ENCODE measurements around the gene CYB5D1.

The CYB5D1 gene

DNA sequence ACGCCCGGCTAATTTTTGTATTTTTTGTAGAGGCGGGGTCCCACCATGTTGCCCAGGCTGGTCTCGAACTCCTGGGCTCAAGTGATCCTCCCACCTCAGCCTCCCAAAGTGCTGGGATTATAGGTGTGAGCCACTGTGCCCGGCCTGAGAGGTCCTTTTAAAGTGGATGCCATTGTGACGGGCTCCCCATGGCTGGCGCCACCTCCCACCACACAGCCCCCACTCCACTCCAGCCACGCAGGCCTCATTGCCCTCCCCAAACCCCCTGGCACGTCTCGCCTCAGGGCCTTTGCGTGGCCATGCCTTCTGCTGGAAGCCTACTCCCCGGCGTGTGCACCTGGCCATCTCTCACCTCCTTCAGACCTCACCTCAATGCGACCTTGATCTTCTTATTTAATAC lies 35.7 kb upstream of the CYB5D1 start:
- no peaks in the 10 kb centered on the region for H3K4me1 ChIP-seq (ENCODE audit: insufficient read depth, low read length)
- peaks cover 40% of the 10 kb centered on the region for H3K27me3 ChIP-seq (ENCODE audit: insufficient read depth, low read length)
- no peaks in the 10 kb centered on the region for H3K36me3 ChIP-seq (ENCODE audit: insufficient read depth, low read depth, low read length)
- no peak overlapping the region for H3K27ac ChIP-seq (ENCODE audit: low read length)
- H3K9me3 ChIP-seq (ENCODE audit: insufficient read depth, low read depth, low read length), result no peaks in the 10 kb centered on the region
- H3K9ac ChIP-seq (ENCODE audit: low read depth, low read length), result no peak overlapping the region
- H3K4me3 ChIP-seq (ENCODE audit: low read length), result no peak overlapping the region

DNA sequence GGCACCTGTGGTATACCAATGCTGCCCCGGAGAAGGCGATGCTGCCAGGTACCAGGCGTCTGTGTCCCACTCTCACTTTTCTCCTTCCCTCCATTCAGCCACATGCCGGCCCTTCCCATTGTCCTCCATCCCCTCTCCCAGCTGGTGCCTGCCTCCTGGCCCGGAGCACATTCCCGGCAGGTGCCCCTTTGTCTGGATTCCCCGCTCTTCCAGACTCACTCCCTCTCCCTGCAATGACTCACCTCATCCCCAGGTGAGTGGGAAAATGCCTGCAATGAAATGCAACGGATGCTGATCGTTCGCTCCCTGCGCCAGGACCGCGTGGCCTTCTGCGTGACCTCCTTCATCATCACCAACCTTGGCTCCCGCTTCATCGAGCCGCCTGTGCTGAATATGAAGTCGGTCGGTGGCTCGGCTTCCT lies 34.2 kb upstream of the CYB5D1 start:
- Histone ChIP-seq H3K9me3 (ENCODE audit: insufficient read depth, low read depth, low read length) (no peaks in the 10 kb centered on the region), H3K27ac (ENCODE audit: low read length) (no peak overlapping the region), H3K36me3 (ENCODE audit: insufficient read depth, low read depth, low read length) (no peaks in the 10 kb centered on the region), H3K9ac (ENCODE audit: low read depth, low read length) (no peak overlapping the region), H3K4me3 (ENCODE audit: low read length) (no peak overlapping the region), H3K27me3 (ENCODE audit: insufficient read depth, low read length) (peaks cover 47% of the 10 kb centered on the region), H3K4me1 (ENCODE audit: insufficient read depth, low read length) (no peaks in the 10 kb centered on the region)

GRCh38 chr17:7824021-7824924 lies 33.5 kb upstream of the CYB5D1 start:
- H3K27me3 ChIP-seq (ENCODE audit: insufficient read depth, low read length), result peaks cover 48% of the 10 kb centered on the region
- H3K27ac ChIP-seq (ENCODE audit: low read length), result no peak overlapping the region
- H3K4me3 ChIP-seq (ENCODE audit: low read length), result no peak overlapping the region
- H3K9me3 ChIP-seq (ENCODE audit: insufficient read depth, low read depth, low read length), result no peaks in the 10 kb centered on the region
- no peaks in the 10 kb centered on the region for H3K36me3 ChIP-seq (ENCODE audit: insufficient read depth, low read depth, low read length)
- no peak overlapping the region for H3K9ac ChIP-seq (ENCODE audit: low read depth, low read length)
- H3K4me1 ChIP-seq (ENCODE audit: insufficient read depth, low read length), result no peaks in the 10 kb centered on the region

DNA sequence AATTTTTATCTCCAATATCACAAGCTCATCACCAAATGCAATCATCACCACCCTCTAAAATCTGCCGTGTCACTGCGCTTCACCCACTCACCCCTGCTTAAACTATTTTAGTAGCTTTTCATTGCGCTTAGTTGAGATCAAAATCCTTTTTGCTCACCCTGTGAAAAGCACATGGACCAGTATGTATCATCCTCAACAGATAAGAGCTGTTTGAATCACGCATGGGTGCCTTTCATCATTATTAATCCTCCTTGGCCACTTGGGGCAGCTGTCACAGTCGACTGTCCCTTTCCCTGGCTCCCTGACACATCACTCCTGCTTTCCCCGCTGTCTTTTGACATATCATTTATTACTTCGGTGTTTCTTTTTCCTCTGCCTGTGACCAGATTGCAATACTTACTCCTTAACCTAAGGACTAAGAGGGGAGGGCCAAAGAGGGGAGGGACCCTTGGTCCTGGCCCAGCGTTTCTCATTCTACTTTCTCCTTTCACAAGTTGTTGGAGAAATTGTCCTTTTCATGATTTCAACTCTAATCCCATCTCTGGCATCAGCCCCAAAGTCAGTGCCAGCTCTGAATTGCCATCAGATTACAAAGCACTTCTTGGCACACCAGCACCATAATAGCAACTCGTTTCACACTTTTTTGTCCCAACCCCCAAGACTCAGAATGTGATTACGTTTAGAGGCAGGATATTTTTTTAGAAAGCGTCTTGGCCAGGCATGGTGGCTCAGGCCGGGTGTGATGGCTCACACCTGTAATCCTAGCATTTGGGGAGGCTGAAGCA lies 32.4 kb upstream of the CYB5D1 start:
- no peaks in the 10 kb centered on the region for H3K4me1 ChIP-seq (ENCODE audit: insufficient read depth, low read length)
- H3K36me3 ChIP-seq (ENCODE audit: insufficient read depth, low read depth, low read length), result no peaks in the 10 kb centered on the region
- peaks cover 53% of the 10 kb centered on the region for H3K27me3 ChIP-seq (ENCODE audit: insufficient read depth, low read length)
- no peak overlapping the region for H3K4me3 ChIP-seq (ENCODE audit: low read length)
- no peaks in the 10 kb centered on the region for H3K9me3 ChIP-seq (ENCODE audit: insufficient read depth, low read depth, low read length)
- H3K9ac ChIP-seq (ENCODE audit: low read depth, low read length), result no peak overlapping the region
- no peak overlapping the region for H3K27ac ChIP-seq (ENCODE audit: low read length)

DNA sequence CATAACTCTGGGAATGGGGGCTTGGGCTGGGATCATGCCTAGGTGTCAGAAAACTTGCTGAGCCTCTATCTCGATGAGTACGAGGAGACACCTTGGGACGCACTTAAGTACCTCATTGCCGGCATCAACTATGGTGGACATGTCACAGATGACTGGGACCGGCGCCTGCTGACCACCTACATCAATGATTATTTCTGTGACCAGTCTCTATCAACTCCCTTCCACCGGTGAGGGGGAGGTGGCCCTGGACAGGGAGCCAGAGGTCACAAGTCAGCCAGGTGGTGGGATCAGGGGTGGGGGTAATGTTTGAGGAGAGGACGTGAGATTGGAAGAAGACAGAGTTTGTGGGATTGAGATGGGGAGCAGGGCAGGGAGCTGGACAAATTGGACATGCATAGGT lies 27.2 kb upstream of the CYB5D1 start:
- Histone ChIP-seq H3K27ac (ENCODE audit: low read length) (no peak overlapping the region), H3K36me3 (ENCODE audit: insufficient read depth, low read depth, low read length) (no peaks in the 10 kb centered on the region), H3K9me3 (ENCODE audit: insufficient read depth, low read depth, low read length) (no peaks in the 10 kb centered on the region), H3K4me3 (ENCODE audit: low read length) (no peak overlapping the region), H3K4me1 (ENCODE audit: insufficient read depth, low read length) (no peaks in the 10 kb centered on the region), H3K9ac (ENCODE audit: low read depth, low read length) (no peak overlapping the region), H3K27me3 (ENCODE audit: insufficient read depth, low read length) (peaks cover 67% of the 10 kb centered on the region)

DNA sequence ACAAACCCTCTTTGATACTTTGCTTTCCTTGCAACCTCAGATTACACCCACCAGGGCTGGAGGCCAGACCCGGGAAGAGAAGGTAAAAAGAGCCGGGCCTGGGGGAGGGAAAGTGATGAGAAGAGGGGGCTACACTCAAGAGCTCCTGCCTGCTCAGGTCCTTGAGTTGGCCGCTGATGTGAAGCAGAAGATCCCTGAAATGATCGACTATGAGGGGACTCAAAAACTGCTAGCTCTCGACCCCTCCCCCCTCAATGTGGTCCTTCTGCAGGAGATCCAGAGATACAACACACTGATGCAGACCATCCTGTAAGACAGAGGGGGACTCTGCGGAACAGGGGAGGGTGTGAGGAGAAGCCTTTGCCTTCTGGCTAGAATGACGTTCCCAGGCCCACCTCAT lies 26.6 kb upstream of the CYB5D1 start:
- Histone ChIP-seq H3K27me3 (ENCODE audit: insufficient read depth, low read length) (peaks cover 61% of the 10 kb centered on the region), H3K9me3 (ENCODE audit: insufficient read depth, low read depth, low read length) (no peaks in the 10 kb centered on the region), H3K36me3 (ENCODE audit: insufficient read depth, low read depth, low read length) (no peaks in the 10 kb centered on the region), H3K4me3 (ENCODE audit: low read length) (no peak overlapping the region), H3K27ac (ENCODE audit: low read length) (no peak overlapping the region), H3K9ac (ENCODE audit: low read depth, low read length) (no peak overlapping the region), H3K4me1 (ENCODE audit: insufficient read depth, low read length) (no peaks in the 10 kb centered on the region)

DNA sequence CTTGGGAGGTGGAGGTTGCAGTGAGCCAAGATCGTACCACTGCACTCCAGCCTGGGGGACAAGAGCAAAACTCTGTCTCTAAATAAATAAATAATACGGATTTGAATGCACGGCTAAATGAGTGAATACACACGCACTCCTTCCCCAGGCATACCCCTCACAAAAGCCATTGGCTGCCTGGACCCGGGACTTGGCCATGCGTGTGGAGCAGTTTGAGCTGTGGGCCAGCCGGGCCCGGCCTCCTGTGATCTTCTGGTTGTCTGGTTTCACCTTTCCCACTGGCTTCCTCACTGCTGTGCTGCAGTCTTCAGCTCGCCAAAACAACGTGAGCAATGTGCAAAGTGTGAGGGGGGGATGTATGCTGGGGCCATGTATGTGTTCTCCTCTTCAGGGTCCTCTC lies 25.4 kb upstream of the CYB5D1 start:
- H3K4me1 ChIP-seq (ENCODE audit: insufficient read depth, low read length), result peaks cover 4% of the 10 kb centered on the region; the same call in 1 of the 2 replicates
- H3K4me3 ChIP-seq (ENCODE audit: low read length), result no peak overlapping the region
- H3K9me3 ChIP-seq (ENCODE audit: insufficient read depth, low read depth, low read length), result no peaks in the 10 kb centered on the region
- peaks cover 55% of the 10 kb centered on the region for H3K27me3 ChIP-seq (ENCODE audit: insufficient read depth, low read length)
- no peaks in the 10 kb centered on the region for H3K36me3 ChIP-seq (ENCODE audit: insufficient read depth, low read depth, low read length)
- no peak overlapping the region for H3K9ac ChIP-seq (ENCODE audit: low read depth, low read length)
- no peak overlapping the region for H3K27ac ChIP-seq (ENCODE audit: low read length)

GRCh38 chr17:7833011-7833794 lies 24.6 kb upstream of the CYB5D1 start:
- H3K4me1 ChIP-seq (ENCODE audit: insufficient read depth, low read length), result peaks cover 8% of the 10 kb centered on the region; the same call in 1 of the 2 replicates
- peak overlapping the region; percentile 90 for H3K4me3 ChIP-seq (ENCODE audit: low read length)
- H3K27me3 ChIP-seq (ENCODE audit: insufficient read depth, low read length), result peaks cover 49% of the 10 kb centered on the region
- H3K27ac ChIP-seq (ENCODE audit: low read length), result no peak overlapping the region
- H3K9me3 ChIP-seq (ENCODE audit: insufficient read depth, low read depth, low read length), result no peaks in the 10 kb centered on the region
- no peaks in the 10 kb centered on the region for H3K36me3 ChIP-seq (ENCODE audit: insufficient read depth, low read depth, low read length)
- H3K9ac ChIP-seq (ENCODE audit: low read depth, low read length), result no peak overlapping the region

GRCh38 chr17:7833795-7834541 lies 23.8 kb upstream of the CYB5D1 start, which contains the start of gene KDM6B:
TSS of gene KDM6B (plus strand) at chr17:7834217. CDS start at chr17:7845555, 11,338 bp downstream.
- no peaks in the 10 kb centered on the region for H3K36me3 ChIP-seq (ENCODE audit: insufficient read depth, low read depth, low read length)
- peak within 1 kb of the TSS; percentile 68; the same call in 1 of the 2 replicates for H3K9ac ChIP-seq (ENCODE audit: low read depth, low read length)
- H3K4me3 ChIP-seq (ENCODE audit: low read length), result peak within 1 kb of the TSS; percentile 90
- H3K27me3 ChIP-seq (ENCODE audit: insufficient read depth, low read length), result peaks cover 55% of the 10 kb centered on the region
- no peak within 1 kb of the TSS for H3K27ac ChIP-seq (ENCODE audit: low read length)
- no peaks in the 10 kb centered on the region for H3K9me3 ChIP-seq (ENCODE audit: insufficient read depth, low read depth, low read length)
- H3K4me1 ChIP-seq (ENCODE audit: insufficient read depth, low read length), result peaks cover 12% of the 10 kb centered on the region; the same call in 1 of the 2 replicates

GRCh38 chr17:7834542-7834956 lies 23.3 kb upstream of the CYB5D1 start:
- H3K27ac ChIP-seq (ENCODE audit: low read length), result no peak overlapping the region
- no peaks in the 10 kb centered on the region for H3K36me3 ChIP-seq (ENCODE audit: insufficient read depth, low read depth, low read length)
- peaks cover 12% of the 10 kb centered on the region; the same call in 1 of the 2 replicates for H3K4me1 ChIP-seq (ENCODE audit: insufficient read depth, low read length)
- no peaks in the 10 kb centered on the region for H3K9me3 ChIP-seq (ENCODE audit: insufficient read depth, low read depth, low read length)
- H3K4me3 ChIP-seq (ENCODE audit: low read length), result peak overlapping the region; percentile 90
- peaks cover 57% of the 10 kb centered on the region for H3K27me3 ChIP-seq (ENCODE audit: insufficient read depth, low read length)
- H3K9ac ChIP-seq (ENCODE audit: low read depth, low read length), result no peak overlapping the region

Data from iPS-20b (cell line).